SK-N-SH (cell line): ENCODE data around the gene PLPP2.

Experiments
- TCF12 ChIP-seq: IDR thresholded peaks from 2 replicates; pipeline ENCODE4 v1.4.0; 2012
- ZBTB33 ChIP-seq: IDR thresholded peaks from 2 replicates; pipeline ENCODE4 v1.4.0; 2012; ENCODE audit warnings: low read depth, borderline replicate concordance

- TF ChIP-seq ZBTB33 (no peak), TCF12 (no peak)
Measured at GRCh38 chr19:279231-279630, 12.0 kb downstream of the PLPP2 start.
